Measurements from ENCODE around the gene FAM81A. TPM values are rescaled to one million over a fixed set of nuclear protein-coding genes. Genes with fewer than 3 reads are reported as not detected.

Gene FAM81A
- total RNA-seq, 1 donor from 2014 or later: 0.75 TPM

DNA sequence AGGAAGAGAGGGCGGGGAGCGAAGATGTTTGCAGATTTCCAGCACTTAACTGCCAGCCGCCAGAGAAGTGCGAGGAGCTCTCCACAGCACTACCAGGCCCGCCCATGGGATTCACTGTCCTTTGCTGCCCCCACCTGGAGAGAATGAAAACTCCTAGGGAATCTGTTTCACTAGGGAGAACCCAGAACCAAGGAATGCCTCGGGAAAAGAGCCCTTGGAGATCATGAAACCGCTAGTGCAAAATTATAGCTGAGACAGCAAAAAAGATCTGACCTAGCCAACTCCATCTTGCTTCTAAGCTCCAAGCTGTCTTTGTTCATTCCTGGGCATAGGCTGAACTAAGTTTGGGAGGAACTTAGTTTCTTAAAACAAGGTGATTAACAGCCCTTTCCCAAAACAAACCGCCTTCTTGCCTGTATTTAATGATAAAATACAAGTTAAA lies 91.0 kb downstream of the FAM81A start:
- TF ChIP-seq, protein P1, sequence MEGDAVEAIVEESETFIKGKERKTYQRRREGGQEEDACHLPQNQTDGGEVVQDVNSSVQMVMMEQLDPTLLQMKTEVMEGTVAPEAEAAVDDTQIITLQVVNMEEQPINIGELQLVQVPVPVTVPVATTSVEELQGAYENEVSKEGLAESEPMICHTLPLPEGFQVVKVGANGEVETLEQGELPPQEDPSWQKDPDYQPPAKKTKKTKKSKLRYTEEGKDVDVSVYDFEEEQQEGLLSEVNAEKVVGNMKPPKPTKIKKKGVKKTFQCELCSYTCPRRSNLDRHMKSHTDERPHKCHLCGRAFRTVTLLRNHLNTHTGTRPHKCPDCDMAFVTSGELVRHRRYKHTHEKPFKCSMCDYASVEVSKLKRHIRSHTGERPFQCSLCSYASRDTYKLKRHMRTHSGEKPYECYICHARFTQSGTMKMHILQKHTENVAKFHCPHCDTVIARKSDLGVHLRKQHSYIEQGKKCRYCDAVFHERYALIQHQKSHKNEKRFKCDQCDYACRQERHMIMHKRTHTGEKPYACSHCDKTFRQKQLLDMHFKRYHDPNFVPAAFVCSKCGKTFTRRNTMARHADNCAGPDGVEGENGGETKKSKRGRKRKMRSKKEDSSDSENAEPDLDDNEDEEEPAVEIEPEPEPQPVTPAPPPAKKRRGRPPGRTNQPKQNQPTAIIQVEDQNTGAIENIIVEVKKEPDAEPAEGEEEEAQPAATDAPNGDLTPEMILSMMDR (IDR thresholded peaks at IDR 0.05; ENCODE audit: insufficient read depth, low read length, poor library complexity, severe bottlenecking): peak; percentile 84
- Histone ChIP-seq H3K27me3 (ENCODE audit: control insufficient read depth, insufficient read depth, low read length) (peaks cover 2% of the 10 kb centered on the region), H3K4me3 (ENCODE audit: low read depth, low read length) (no peak overlapping the region), H3K36me3 (ENCODE audit: control insufficient read depth, insufficient read depth, low read length) (no peaks in the 10 kb centered on the region)
- peak; percentile 50 for DNase-seq (ENCODE audit: low read depth)

DNA sequence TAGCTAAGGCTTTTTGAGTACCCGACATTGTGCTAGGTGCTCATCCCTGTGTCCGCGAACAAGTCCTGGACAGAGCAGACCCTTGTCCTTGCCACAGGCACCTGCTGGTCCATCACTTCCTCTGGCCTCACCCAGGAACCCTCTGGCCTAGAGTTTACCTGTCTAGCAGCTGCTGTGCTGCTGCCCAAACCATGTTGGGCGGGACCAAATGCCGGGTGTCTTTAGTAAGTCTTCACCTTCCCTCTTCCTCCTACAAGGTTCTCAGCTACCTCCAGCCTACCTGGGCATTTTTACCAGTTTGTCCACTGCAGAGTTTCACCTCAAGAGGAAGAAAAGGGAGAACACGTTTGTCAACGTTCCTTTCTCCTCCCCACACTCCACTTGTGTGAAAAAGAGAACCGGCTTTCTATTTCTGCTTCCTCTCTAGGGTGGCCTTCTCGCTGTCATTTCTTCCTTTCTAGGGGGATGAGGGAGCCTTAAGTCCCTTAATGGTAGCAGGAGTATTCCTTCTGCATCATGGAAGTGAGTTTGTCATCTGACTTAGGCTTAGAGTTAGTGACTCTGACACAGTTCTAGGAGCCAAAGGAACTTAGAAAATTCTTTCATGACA lies 93.2 kb downstream of the FAM81A start:
- no peak overlapping the region for H3K4me3 ChIP-seq (ENCODE audit: low read depth, low read length)
- H3K27me3 ChIP-seq (ENCODE audit: control insufficient read depth, insufficient read depth, low read length): peaks cover 2% of the 10 kb centered on the region
- TF ChIP-seq, protein P1 (IDR thresholded peaks at IDR 0.05; ENCODE audit: insufficient read depth, low read length, poor library complexity, severe bottlenecking): no peak
- no peak for DNase-seq (ENCODE audit: low read depth)
- H3K36me3 ChIP-seq (ENCODE audit: control insufficient read depth, insufficient read depth, low read length): no peaks in the 10 kb centered on the region

DNA sequence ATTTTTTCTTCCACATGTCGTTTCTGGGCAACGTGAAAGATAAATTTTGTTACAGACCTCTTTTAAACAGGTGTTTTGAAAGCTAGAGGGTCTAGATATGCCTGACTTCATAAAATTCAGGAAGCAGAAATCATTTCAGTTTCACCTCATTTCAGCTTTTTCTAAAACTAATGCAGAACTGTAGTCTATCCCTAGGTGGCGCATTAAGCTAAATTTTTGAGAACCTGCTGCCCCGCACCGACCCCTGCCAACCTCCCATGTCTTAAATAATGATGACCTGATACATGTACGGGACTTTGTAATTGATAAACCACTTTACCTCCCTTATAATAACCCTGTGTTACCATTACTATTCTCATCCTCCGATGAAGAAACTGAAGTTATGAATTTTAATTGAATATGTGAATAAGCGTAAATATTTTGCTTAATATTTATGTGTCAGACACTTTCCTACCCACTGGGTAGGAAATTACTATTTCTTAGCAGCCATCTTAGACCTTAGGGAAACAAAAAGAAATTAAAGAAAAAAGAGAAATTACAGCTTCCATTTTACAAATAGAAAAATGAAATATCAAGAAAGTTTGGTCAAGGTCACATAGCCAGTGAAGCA lies 94.9 kb downstream of the FAM81A start:
- H3K36me3 ChIP-seq (ENCODE audit: control insufficient read depth, insufficient read depth, low read length): no peaks in the 10 kb centered on the region
- TF ChIP-seq, protein P1 (IDR thresholded peaks at IDR 0.05; ENCODE audit: insufficient read depth, low read length, poor library complexity, severe bottlenecking): peak; percentile 77
- H3K4me3 ChIP-seq (ENCODE audit: low read depth, low read length): no peak overlapping the region
- H3K27me3 ChIP-seq (ENCODE audit: control insufficient read depth, insufficient read depth, low read length): peaks cover 2% of the 10 kb centered on the region
- DNase-seq (ENCODE audit: low read depth): peak; percentile 10

DNA sequence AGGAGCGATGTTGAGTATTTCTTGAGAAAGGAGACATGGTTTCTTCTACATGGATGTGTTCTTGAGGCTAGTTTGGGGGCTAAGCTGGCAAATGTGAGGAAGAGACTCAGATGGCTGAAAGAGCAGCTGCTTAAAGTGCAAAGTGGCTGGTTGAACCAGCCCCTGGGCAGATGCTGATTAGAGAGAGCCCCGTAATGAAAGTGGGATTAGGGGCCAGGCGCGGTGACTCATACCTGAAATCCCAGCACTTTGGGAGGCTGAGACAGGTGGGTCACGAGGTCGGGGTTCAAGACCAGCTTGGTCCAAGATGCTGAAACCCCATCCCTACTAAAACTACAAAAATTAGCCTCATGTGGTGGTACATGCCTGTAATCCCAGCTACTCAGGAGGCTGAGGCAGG lies 98.6 kb downstream of the FAM81A start:
- TF ChIP-seq, protein P1 (IDR thresholded peaks at IDR 0.05; ENCODE audit: insufficient read depth, low read length, poor library complexity, severe bottlenecking): no peak
- H3K4me3 ChIP-seq (ENCODE audit: low read depth, low read length): no peak overlapping the region
- DNase-seq (ENCODE audit: low read depth): no peak
- no peaks in the 10 kb centered on the region for H3K36me3 ChIP-seq (ENCODE audit: control insufficient read depth, insufficient read depth, low read length)
- H3K27me3 ChIP-seq (ENCODE audit: control insufficient read depth, insufficient read depth, low read length): no peaks in the 10 kb centered on the region

DNA sequence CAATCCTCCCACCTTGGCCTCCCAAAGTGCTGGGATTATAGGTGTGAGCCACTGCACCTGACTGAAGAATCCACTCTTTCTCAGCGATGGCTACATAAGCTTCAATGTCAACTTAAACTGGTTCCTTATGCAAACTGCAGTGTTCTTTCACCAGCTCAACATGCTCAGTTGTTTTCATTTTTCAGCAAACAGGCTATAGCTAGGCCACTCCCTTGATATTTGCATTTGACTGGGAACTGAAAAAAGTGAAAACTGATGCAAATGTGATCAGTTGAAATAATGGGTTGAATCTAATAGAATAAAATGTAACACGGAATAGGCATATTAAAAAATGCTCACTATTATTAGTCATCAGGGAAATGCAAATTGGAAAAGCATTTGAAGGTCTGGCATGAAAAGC lies 99.4 kb downstream of the FAM81A start:
- Histone ChIP-seq H3K27me3 (ENCODE audit: control insufficient read depth, insufficient read depth, low read length) (no peaks in the 10 kb centered on the region), H3K36me3 (ENCODE audit: control insufficient read depth, insufficient read depth, low read length) (no peaks in the 10 kb centered on the region), H3K4me3 (ENCODE audit: low read depth, low read length) (no peak overlapping the region)
- TF ChIP-seq, protein P1 (IDR thresholded peaks at IDR 0.05; ENCODE audit: insufficient read depth, low read length, poor library complexity, severe bottlenecking): no peak
- DNase-seq (ENCODE audit: low read depth): no peak

DNA sequence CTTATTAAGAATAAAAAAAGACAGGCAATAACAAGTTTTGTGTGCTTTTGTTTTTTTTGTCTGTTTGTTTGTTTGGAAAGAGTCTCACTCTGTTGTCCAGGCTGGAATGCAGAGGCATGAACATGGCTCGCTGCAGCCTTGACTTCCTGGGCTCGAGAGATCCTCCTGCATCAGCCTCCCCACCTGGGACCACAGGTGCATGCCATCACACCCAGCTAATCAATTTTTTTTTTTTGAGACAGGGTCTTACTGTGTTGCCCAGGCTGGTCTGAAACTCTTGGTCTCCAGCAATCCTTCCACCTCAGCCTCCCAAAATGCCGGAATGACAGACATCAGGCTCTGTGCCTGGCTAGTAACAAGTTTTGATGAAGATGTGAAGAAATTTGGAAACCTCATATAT lies 100.5 kb downstream of the FAM81A start:
- Histone ChIP-seq H3K4me3 (ENCODE audit: low read depth, low read length) (no peak overlapping the region), H3K27me3 (ENCODE audit: control insufficient read depth, insufficient read depth, low read length) (no peaks in the 10 kb centered on the region), H3K36me3 (ENCODE audit: control insufficient read depth, insufficient read depth, low read length) (no peaks in the 10 kb centered on the region)
- TF ChIP-seq, protein P1 (IDR thresholded peaks at IDR 0.05; ENCODE audit: insufficient read depth, low read length, poor library complexity, severe bottlenecking): no peak
- no peak for DNase-seq (ENCODE audit: low read depth)

Measured in kidney epithelial cell (primary cell).